Measurements from ENCODE around the gene VCPKMT.

DNA sequence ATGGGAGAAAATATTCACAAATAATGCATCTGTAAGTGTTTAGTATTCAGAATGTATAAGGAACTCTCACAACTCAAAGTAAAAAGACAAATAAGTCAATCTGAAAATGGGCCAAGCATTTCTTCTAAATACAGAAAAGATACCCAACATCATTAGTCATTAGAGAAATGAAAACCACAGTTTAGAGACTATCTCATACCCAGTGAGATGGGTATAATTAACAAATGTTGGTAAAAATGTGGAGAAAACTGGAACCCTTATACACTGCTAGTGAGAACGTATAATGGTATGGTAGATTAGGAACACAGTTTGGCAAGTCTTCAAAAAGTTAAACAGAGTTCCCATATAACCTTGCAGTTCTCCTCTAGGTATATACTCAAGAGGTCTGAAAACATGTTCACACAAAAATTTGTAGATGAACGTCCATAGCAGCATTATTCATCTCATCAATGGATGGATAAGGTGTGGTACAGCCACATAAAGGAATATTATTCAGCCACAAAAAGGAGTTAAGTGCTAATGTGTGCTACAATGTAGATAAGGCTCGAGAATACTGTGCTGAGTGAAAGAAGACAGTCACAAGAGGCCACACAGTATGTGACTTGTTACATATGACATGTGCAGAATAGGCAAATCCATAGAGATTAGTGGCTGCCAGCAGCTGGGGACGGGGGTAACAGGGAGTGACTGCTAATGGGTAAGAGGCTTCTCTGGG is 5.9 kb downstream of the VCPKMT start:
- TF ChIP-seq, protein P1, sequence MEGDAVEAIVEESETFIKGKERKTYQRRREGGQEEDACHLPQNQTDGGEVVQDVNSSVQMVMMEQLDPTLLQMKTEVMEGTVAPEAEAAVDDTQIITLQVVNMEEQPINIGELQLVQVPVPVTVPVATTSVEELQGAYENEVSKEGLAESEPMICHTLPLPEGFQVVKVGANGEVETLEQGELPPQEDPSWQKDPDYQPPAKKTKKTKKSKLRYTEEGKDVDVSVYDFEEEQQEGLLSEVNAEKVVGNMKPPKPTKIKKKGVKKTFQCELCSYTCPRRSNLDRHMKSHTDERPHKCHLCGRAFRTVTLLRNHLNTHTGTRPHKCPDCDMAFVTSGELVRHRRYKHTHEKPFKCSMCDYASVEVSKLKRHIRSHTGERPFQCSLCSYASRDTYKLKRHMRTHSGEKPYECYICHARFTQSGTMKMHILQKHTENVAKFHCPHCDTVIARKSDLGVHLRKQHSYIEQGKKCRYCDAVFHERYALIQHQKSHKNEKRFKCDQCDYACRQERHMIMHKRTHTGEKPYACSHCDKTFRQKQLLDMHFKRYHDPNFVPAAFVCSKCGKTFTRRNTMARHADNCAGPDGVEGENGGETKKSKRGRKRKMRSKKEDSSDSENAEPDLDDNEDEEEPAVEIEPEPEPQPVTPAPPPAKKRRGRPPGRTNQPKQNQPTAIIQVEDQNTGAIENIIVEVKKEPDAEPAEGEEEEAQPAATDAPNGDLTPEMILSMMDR (IDR thresholded peaks at IDR 0.05), result no peak
- TF ChIP-seq POLR2A (IDR thresholded peaks at IDR 0.05), result no peak
- TF ChIP-seq POLR2AphosphoS5 (IDR thresholded peaks at IDR 0.05), result no peak
- no peak for TF ChIP-seq EP300 (IDR thresholded peaks at IDR 0.05)
